ENCODE data around the gene HDDC3. TPM values are rescaled to one million over a fixed set of nuclear protein-coding genes. Genes with fewer than 3 reads are reported as not detected.

HDDC3 gene
- total RNA-seq, 1 donor from 2014 or later = 29.4 TPM

GRCh38 chr15:90941038-90941437 lies 8.7 kb upstream of the HDDC3 start:
- Histone ChIP-seq H3K9me3 (no peaks in the 10 kb centered on the region), H3K27me3 (no peaks in the 10 kb centered on the region), H3K27ac (no peak overlapping the region), H3K4me3 (no peak overlapping the region), H3K4me1 (peaks cover 4 to 6% of the 10 kb centered on the region in 2 donors), H3K36me3 (peaks cover 64 to 80% of the 10 kb centered on the region in 2 donors)
- no peak for TF ChIP-seq CTCF (IDR thresholded peaks at IDR 0.05)
- intact Hi-C loops (cut with DNase I) = no loop called here
- no peak for DNase-seq (ENCODE audit: low spot score in 2 of 2)

GRCh38 chr15:90939756-90940155 lies 7.4 kb upstream of the HDDC3 start:
- TF ChIP-seq CTCF (IDR thresholded peaks at IDR 0.05) = no peak
- peaks cover 60 to 71% of the 10 kb centered on the region in 2 donors for H3K36me3 ChIP-seq
- no peak overlapping the region for H3K27ac ChIP-seq
- no peak for DNase-seq (ENCODE audit: low spot score in 2 of 2)
- no peak overlapping the region for H3K4me3 ChIP-seq
- intact Hi-C loops (cut with DNase I) = loop anchor here (5.0 to 10.0 kb wide), 2 partner anchors 222 to 935 kb away; partner anchors contain the start of genes BLM and ZNF710
- no peaks in the 10 kb centered on the region for H3K27me3 ChIP-seq
- no peaks in the 10 kb centered on the region for H3K9me3 ChIP-seq
- peaks cover 7 to 10% of the 10 kb centered on the region in 2 donors for H3K4me1 ChIP-seq

- no peak overlapping the region for H3K4me3 ChIP-seq
- no peaks in the 10 kb centered on the region for H3K9me3 ChIP-seq
- H3K4me1 ChIP-seq = peaks cover 7 to 17% of the 10 kb centered on the region in 2 donors
- H3K27me3 ChIP-seq = no peaks in the 10 kb centered on the region
- no peak overlapping the region for H3K27ac ChIP-seq
- intact Hi-C loops (cut with DNase I) = loop anchor here (5.0 to 10.0 kb wide), 2 partner anchors 221 to 933 kb away; partner anchors contain the start of genes BLM and ZNF710
- peaks cover 45 to 56% of the 10 kb centered on the region in 2 donors for H3K36me3 ChIP-seq
- TF ChIP-seq CTCF (IDR thresholded peaks at IDR 0.05) = no peak
- DNase-seq (ENCODE audit: low spot score in 2 of 2) = no peak
These were observed 5.9 kb upstream of the HDDC3 start for GRCh38 chr15:90938261-90938660.

- no peaks in the 10 kb centered on the region for H3K9me3 ChIP-seq
- H3K4me1 ChIP-seq = peaks cover 7 to 22% of the 10 kb centered on the region in 2 donors
- no peak overlapping the region for H3K27ac ChIP-seq
- peaks cover 30 to 41% of the 10 kb centered on the region in 2 donors for H3K36me3 ChIP-seq
- TF ChIP-seq CTCF (IDR thresholded peaks at IDR 0.05) = no peak
- no peak overlapping the region for H3K4me3 ChIP-seq
- no peaks in the 10 kb centered on the region for H3K27me3 ChIP-seq
- DNase-seq (ENCODE audit: low spot score in 2 of 2) = no peak
- intact Hi-C loops (cut with DNase I) = loop anchor here (5.0 to 10.0 kb wide), 2 partner anchors 220 to 932 kb away; partner anchors contain the start of genes BLM and ZNF710
These were observed 4.5 kb upstream of the HDDC3 start for GRCh38 chr15:90936823-90937222.

- no peak for TF ChIP-seq CTCF (IDR thresholded peaks at IDR 0.05)
- peak; percentile 56 to 94 for DNase-seq (ENCODE audit: low spot score in 2 of 2)
- intact Hi-C loops (cut with DNase I) = loop anchor here (2.0 to 10.0 kb wide), 4 partner anchors 22 to 930 kb away; partner anchors contain the start of genes BLM and ZNF710
- H3K9me3 ChIP-seq = no peaks in the 10 kb centered on the region
- peak within 1 kb of the TSS; percentile 72 to 77 for H3K4me3 ChIP-seq
- H3K27ac ChIP-seq = peak within 1 kb of the TSS; percentile 81 to 85
- no peaks in the 10 kb centered on the region for H3K27me3 ChIP-seq
- H3K36me3 ChIP-seq = peaks cover 14 to 25% of the 10 kb centered on the region in 2 donors
- peaks cover 12 to 33% of the 10 kb centered on the region in 2 donors for H3K4me1 ChIP-seq
These were observed 2.8 kb upstream of the HDDC3 start, which contains the start of gene UNC45A for GRCh38 chr15:90934949-90935751. Gene UNC45A, plus strand, starts transcription at chr15:90935285. Its CDS starts 40 bp downstream, at chr15:90935325.

Measured in ascending aorta (tissue), 2 donors.